IPS-15b (cell line): ENCODE measurements around the gene NELFCD.
"Not testable (repeated sequence)": the region's sequence is repeated elsewhere in the genome, so short reads cannot be mapped to it uniquely, and the experiment has no call there.

ENCODE experiments used
- H3K27me3 ChIP-seq: one replicate; pipeline ENCODE4 v1.6.1; 2013; ENCODE audit warnings: low read length; ENCODE audit not compliant: control insufficient read depth, insufficient read depth
- H3K36me3 ChIP-seq: one replicate; pipeline ENCODE4 v1.6.1; 2013; ENCODE audit warnings: low read length; ENCODE audit not compliant: control insufficient read depth, insufficient read depth
- H3K4me1 ChIP-seq: one replicate; pipeline ENCODE4 v1.6.1; 2013; ENCODE audit warnings: mild to moderate bottlenecking, low read length; ENCODE audit not compliant: control insufficient read depth, insufficient read depth
- H3K4me3 ChIP-seq: one replicate; pipeline ENCODE4 v1.5.1; 2013; ENCODE audit warnings: low read depth, low read length
- H3K9ac ChIP-seq: one replicate; pipeline ENCODE4 v1.6.1; 2013; ENCODE audit warnings: low read depth, mild to moderate bottlenecking, low read length
- H3K9me3 ChIP-seq: one replicate; pipeline ENCODE4 v1.6.1; 2013; ENCODE audit warnings: mild to moderate bottlenecking, low read length; ENCODE audit not compliant: control insufficient read depth, insufficient read depth

The NELFCD gene

GRCh38 chr20:58980711-58981627, at the start of gene NELFCD:
Gene NELFCD, plus strand, starts transcription at chr20:58981256. Its CDS starts 54 bp downstream, at chr20:58981310.
- Histone ChIP-seq H3K36me3 (peaks cover 3% of the 10 kb centered on the region), H3K4me1 (peaks cover 18% of the 10 kb centered on the region), H3K9me3 (no peaks in the 10 kb centered on the region), H3K27me3 (no peaks in the 10 kb centered on the region), H3K9ac (peak within 1 kb of the TSS; percentile 81), H3K4me3 (peak within 1 kb of the TSS; percentile 92)

GRCh38 chr20:58932170-58932569, 48.9 kb upstream of the NELFCD start:
- H3K36me3 ChIP-seq, result no peaks in the 10 kb centered on the region
- no peaks in the 10 kb centered on the region for H3K4me1 ChIP-seq
- no peak overlapping the region for H3K9ac ChIP-seq
- no peaks in the 10 kb centered on the region for H3K9me3 ChIP-seq
- H3K4me3 ChIP-seq, result no peak overlapping the region
- no peaks in the 10 kb centered on the region for H3K27me3 ChIP-seq

GRCh38 chr20:58938078-58938477, 43.0 kb upstream of the NELFCD start:
- H3K27me3 ChIP-seq, result no peaks in the 10 kb centered on the region
- no peaks in the 10 kb centered on the region for H3K36me3 ChIP-seq
- H3K9ac ChIP-seq, result no peak overlapping the region
- no peaks in the 10 kb centered on the region for H3K9me3 ChIP-seq
- H3K4me1 ChIP-seq, result peaks cover 4% of the 10 kb centered on the region
- no peak overlapping the region for H3K4me3 ChIP-seq

GRCh38 chr20:58938541-58938940, 42.5 kb upstream of the NELFCD start:
- Histone ChIP-seq H3K9me3 (no peaks in the 10 kb centered on the region), H3K4me3 (no peak overlapping the region), H3K36me3 (no peaks in the 10 kb centered on the region), H3K9ac (no peak overlapping the region), H3K4me1 (peaks cover 4% of the 10 kb centered on the region), H3K27me3 (no peaks in the 10 kb centered on the region)

- Histone ChIP-seq H3K4me3 (no peak overlapping the region), H3K9ac (no peak overlapping the region), H3K36me3 (no peaks in the 10 kb centered on the region), H3K27me3 (no peaks in the 10 kb centered on the region), H3K4me1 (peaks cover 4% of the 10 kb centered on the region), H3K9me3 (no peaks in the 10 kb centered on the region)
These were observed 39.6 kb upstream of the NELFCD start for GRCh38 chr20:58941471-58941870.

GRCh38 chr20:58942549-58942948, 38.5 kb upstream of the NELFCD start:
- Histone ChIP-seq H3K9ac (no peak overlapping the region), H3K27me3 (no peaks in the 10 kb centered on the region), H3K36me3 (no peaks in the 10 kb centered on the region), H3K4me1 (peaks cover 4% of the 10 kb centered on the region), H3K9me3 (no peaks in the 10 kb centered on the region), H3K4me3 (no peak overlapping the region)

- Histone ChIP-seq H3K9me3 (no peaks in the 10 kb centered on the region), H3K36me3 (no peaks in the 10 kb centered on the region), H3K4me3 (no peak overlapping the region), H3K27me3 (no peaks in the 10 kb centered on the region), H3K4me1 (no peaks in the 10 kb centered on the region), H3K9ac (no peak overlapping the region)
These were observed 36.4 kb upstream of the NELFCD start for GRCh38 chr20:58944610-58945009.

GRCh38 chr20:58945965-58946631, 35.0 kb upstream of the NELFCD start:
- Histone ChIP-seq H3K9ac (no peak overlapping the region), H3K4me1 (no peaks in the 10 kb centered on the region), H3K27me3 (no peaks in the 10 kb centered on the region), H3K9me3 (no peaks in the 10 kb centered on the region), H3K36me3 (no peaks in the 10 kb centered on the region), H3K4me3 (no peak overlapping the region)

GRCh38 chr20:58947797-58948388, 33.2 kb upstream of the NELFCD start:
- not testable (repeated sequence) for H3K4me3 ChIP-seq, H3K9me3 ChIP-seq, H3K4me1 ChIP-seq, H3K27me3 ChIP-seq, H3K36me3 ChIP-seq, H3K9ac ChIP-seq

- H3K9ac ChIP-seq, result no peak overlapping the region
- no peaks in the 10 kb centered on the region for H3K4me1 ChIP-seq
- no peaks in the 10 kb centered on the region for H3K27me3 ChIP-seq
- H3K36me3 ChIP-seq, result no peaks in the 10 kb centered on the region
- H3K4me3 ChIP-seq, result no peak overlapping the region
- H3K9me3 ChIP-seq, result no peaks in the 10 kb centered on the region
These were observed 30.5 kb upstream of the NELFCD start for GRCh38 chr20:58950603-58951002.

- Histone ChIP-seq H3K9me3 (no peaks in the 10 kb centered on the region), H3K27me3 (no peaks in the 10 kb centered on the region), H3K36me3 (no peaks in the 10 kb centered on the region), H3K4me1 (no peaks in the 10 kb centered on the region), H3K9ac (no peak overlapping the region), H3K4me3 (no peak overlapping the region)
These were observed 28.0 kb upstream of the NELFCD start for GRCh38 chr20:58953050-58953449.
